ENCODE results near the gene ATOH8.

Gene ATOH8

GRCh38 chr2:85770786-85771409 lies 17.1 kb downstream of the ATOH8 start:
- DNase-seq (ENCODE audit: low read depth), result no peak

- DNase-seq (ENCODE audit: low read depth), result no peak
Measured at GRCh38 chr2:85771486-85771885, 17.7 kb downstream of the ATOH8 start.

DNA sequence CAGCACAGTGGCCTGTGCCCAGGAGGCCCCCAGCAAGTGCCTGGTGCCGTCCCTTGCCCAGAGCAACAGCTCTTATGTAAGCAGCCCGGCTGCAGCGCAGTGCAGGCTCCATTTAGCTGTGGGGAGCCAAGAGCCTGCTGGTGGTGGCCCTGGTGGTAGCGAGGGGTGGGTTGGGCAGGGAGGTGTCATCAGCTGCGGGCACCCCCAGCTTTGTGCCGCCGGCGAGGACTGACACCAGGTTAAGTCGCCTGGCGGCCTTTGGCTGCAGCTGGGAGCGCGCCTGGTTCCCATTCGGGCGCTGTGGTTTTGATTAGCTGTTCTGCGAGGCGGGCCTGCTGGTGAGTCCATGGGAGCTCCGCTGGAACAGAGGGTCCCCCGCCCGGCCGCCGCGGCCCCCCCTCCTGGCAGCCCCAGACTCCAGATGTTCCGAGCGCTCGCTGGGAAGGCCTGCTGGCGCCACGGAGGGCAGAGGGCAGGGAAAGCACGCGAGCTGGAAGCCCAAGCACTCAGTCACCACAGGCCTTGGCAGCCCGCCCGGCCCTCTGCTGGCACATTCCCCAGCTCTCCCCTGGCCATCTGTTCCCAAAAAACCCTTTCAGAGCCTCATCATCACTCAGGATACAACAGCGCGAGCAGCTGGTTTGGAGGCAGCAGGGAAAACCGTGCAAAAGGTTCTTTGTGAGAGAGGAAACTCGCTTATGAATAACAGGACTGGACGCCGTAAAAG lies 18.4 kb downstream of the ATOH8 start:
- DNase-seq (ENCODE audit: low read depth), result no peak

DNA sequence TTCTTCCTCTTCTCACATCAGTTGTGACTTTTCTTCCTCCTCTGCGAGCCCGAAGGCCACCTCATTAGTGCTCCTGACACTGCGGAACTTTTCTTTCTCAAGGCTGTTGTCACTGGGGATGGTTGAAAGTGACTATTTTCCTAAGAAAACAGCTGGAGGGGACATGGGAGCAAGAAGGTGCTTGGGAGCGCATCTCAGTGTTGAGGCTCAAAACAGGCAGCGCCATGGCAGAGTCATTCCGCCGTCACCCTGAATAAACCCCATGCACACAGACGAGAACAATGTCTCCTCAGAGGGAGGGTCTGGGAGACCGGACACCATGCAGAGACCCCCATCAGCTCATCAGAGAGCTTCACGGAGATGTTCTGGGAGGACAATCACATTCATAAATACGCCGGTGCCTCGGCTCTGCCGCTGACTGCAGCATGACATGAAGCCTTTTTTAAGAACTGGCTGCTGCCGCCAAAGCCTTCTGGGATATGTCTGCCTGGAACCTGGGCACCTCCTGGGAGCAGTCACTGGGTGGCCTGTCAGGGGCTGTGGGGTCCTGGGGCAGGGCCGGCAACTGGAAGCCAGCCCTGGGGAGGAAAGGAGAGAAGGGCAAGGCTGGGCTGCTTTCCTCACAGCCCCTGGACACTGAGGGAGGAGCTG lies 19.2 kb downstream of the ATOH8 start:
- DNase-seq (ENCODE audit: low read depth), result no peak

GRCh38 chr2:85773692-85774091 lies 19.9 kb downstream of the ATOH8 start:
- DNase-seq (ENCODE audit: low read depth), result no peak

DNA sequence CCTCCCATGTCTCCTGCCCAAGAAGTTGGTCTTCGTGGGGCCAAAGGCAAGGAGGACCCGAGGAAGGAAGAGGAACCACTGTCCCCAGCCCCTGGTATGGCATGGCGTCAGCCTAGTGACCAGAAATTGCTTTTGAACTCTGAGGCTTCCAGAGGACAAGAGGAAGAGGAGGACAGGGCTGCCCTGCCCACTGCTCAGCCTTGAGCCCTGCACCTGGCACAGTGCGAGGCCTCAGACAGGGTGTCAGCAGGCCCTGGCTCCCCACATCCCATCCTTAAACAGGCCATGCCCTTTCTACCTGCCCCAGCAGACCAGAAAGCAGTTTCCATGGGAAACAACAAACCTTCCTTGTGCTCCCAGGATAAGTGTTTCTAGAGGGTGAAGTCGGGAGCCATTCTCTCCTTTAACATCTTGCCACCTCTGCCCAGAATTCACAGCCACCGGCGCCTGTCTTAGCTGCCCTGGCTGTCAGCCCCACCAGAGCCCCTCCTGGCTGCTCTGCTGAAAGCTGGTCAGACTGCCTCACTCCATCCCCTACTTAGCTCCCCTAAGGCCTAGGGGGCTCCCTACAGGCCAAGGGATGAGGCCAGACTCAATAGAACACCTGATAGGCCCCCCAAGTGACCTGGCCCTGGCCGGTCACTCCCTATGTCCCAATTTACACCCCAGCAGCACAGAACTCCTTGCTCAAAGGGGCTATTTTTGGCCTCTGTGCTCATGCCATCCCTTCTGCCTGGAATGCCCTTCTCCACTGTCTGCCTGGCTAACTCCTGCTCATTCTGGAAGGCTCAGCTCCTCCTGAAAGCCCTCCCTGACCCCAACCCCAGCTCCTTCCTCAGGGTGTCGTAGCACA lies 20.6 kb downstream of the ATOH8 start:
- no peak for DNase-seq (ENCODE audit: low read depth)

GRCh38 chr2:85775406-85776381 lies 21.9 kb downstream of the ATOH8 start:
- no peak for DNase-seq (ENCODE audit: low read depth)

GRCh38 chr2:85776672-85777071 lies 22.9 kb downstream of the ATOH8 start:
- DNase-seq (ENCODE audit: low read depth), result no peak

- no peak for DNase-seq (ENCODE audit: low read depth)
Measured at GRCh38 chr2:85777441-85777861, 23.7 kb downstream of the ATOH8 start.

DNA sequence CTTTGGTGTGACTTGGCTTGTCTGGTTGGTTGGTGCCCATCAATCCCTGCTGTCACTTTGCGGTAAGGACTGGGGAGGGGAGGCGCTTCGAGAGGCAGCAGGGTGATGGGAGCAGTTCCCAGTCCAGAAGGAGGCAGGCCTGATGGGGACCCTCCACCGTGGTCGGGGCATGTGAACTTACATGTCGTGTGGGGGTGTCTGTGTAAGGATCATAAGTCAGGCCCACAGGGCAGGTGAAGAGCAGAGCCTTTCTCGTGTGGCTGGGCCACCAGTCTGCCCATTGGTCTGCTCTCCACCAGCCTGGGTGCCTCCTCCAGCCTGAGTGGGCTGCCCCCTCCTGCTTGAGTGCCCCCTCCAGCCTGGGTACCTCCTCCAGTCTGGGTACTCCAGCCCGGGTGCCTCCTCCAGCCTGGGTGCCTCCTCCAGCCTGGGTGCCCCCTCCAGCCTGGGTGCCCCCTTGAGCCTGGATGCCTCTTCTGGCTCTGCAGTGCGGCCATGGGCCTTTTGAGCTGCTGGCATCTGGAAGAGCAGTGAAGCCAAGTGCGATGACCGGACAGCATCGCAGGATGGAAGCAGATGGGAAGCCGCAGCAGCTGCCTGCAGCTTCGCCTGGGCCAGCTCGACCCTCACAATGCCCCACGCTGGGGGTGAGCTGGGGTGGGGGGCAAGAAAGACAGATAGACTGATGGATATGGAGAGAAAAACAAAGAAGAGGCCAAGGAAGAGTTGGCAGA lies 25.0 kb downstream of the ATOH8 start:
- no peak for DNase-seq (ENCODE audit: low read depth)

DNA sequence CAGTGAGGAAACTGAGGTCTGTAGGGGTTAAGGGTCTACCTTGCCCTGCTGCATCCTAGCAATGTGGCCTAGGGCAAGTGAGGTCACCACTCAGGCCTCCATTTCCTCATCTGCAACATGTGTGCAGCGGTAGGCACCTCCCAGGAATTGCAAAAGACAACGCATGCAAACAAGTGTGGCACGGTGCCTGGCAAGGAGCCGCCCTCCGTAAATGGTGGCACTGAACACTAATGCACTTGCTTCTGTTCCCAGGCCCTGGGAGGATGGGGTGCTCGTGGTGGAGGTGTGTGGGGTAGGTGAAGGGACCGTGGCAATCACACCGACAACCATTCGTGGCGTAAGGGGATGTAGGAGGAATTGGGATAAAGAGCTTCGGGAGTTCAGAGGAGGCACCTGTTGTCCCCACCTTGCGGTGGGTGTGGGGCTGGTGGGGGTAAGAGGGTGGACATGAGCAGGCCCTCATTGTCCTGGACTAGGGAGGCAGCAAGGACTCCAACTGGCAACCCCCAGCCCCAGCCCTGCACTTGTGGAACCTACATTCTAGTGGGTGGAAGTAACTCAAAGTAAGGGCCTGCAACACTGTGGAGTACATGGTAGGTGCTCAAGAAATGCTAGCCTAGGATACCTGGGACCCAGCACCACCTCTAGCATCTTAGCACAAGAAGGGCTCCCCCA lies 26.0 kb downstream of the ATOH8 start:
- no peak for DNase-seq (ENCODE audit: low read depth)

DNA sequence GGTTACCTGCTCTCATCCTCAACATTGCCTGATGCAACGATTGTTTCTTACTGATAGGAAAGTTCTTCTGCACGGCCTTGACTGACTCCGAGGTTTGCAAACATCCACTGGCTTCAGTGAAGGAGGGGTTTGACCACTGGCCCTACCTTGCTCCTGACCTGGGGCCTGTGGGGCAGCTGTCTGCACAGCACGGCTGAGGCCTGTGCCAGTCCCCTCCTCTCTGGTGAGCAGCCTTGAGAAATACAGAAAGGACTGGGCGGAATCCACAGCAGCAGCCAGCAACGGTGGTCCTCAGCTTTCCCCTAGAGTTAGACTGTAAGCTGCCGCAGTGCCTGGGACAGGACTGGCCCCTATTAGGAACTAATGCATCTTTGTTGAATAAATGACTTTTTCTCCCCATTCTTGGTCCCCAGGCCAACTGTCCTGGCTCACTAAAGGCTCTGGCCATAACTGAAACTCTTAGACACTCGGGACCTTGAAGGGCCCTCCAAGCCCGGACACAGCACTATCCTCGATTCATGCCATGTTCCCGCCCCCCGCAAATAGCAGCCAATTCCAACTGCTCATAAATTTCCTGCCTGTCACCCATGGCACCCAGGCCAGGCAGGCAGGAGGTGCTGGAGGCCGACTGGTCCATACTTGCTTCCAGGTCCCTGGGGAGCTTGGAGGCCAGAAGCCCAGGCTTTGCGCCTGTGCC lies 26.7 kb downstream of the ATOH8 start:
- no peak for DNase-seq (ENCODE audit: low read depth)

- no peak for DNase-seq (ENCODE audit: low read depth)
Measured at GRCh38 chr2:85781013-85781332, 27.2 kb downstream of the ATOH8 start.

GRCh38 chr2:85783796-85784195 lies 30.0 kb downstream of the ATOH8 start:
- no peak for DNase-seq (ENCODE audit: low read depth)

DNA sequence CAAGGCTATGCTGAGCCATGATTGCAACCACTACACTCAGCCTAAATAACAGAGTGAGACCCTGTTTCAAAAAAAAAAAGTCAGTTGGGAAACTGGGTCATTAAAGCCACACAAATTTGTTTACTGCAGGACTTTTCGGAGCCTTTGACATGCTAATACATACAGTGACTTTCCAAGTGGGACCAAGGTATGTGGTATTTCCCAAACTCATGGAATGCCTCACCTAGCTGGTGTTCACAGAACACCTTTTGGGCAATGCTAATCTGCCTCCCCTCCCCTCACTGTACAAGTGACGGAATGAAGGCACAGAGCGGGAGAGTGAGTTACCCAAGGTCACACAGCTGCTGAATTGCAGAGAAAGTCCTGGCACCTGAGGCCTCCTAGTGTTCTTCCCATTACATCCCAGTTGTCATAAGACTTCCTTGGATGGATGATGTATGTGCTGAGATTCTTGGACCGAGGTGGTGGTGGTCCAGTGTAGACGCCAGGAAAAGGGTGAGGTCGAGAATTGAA lies 30.7 kb downstream of the ATOH8 start:
- no peak for DNase-seq (ENCODE audit: low read depth)

DNA sequence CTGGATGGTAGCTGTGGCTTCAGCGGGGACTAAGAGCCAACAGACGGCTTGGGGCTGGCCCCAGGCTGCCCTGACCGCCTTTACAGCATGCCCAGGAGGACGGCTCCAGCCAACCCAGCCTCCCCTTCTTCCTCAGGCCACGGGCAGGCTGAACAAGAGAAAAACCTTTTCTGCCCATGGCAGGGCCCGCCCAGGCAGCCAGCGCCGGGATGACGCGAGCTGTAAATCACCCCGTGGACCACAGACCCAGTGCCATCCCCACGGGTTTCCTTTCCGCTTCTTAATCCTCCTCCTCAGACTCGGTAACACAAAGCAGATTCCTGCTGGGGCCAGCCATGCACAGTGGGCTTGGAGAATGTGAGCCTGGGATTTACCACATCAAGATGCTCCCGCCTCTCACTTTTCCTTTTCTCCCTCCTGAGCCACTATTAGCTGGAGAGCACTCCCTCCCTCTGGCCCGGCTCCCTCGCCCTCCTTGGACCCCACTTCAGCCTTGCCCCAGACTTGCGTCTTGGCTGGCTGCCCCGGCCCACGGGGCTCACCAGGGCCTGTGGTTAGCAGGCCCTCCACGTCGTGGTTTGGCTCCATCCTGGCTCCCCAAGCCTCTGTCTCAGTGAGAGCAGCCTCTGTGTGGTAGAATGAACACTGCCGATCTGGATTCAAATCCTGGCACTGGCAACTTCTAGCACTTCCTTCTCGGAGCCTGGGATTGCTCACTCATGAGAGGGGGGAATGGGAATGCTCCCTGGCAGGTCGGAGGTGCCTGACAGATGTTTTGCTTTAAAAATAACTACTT lies 31.4 kb downstream of the ATOH8 start:
- DNase-seq (ENCODE audit: low read depth), result no peak

DNA sequence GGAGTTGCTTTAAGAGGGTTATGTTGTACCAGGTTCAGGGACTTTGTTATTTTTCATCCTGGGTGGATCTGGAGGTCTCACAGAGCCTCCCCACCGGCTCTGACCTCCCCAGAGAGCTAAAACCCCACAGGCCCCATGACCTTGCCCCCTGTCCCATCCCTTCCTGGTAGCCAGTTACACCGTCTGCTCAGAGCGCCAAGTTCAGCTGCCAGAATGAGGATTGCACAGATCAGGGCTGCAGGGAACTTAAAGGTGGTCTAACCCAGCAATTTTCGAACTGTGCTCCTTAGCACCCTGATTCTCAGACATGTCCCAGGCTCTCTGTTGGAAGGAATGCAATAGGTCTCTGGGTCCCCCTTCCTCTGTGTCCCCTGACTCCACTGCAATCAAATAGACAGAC lies 32.1 kb downstream of the ATOH8 start:
- DNase-seq (ENCODE audit: low read depth), result no peak

- DNase-seq (ENCODE audit: low read depth), result no peak
Measured at GRCh38 chr2:85786444-85786843, 32.7 kb downstream of the ATOH8 start.
